ENCODE results near the gene CASP8AP2. TPM values are rescaled to one million over a fixed set of nuclear protein-coding genes. Genes with fewer than 3 reads are reported as not detected.

CASP8AP2 gene
- total and polyA plus RNA-seq, 9 of the 15 experiments (the other 6 are each of a cell fraction or from before 2014, with no cell fraction given), result 10.6 to 30.0 (median 19.1) TPM

GRCh38 chr6:89874438-89874837 lies 44.8 kb downstream of the CASP8AP2 start (continued):
- TF ChIP-seq NBN (IDR thresholded peaks at IDR 0.05; ENCODE audit: low read depth), result no peak
- TF ChIP-seq, protein P1, sequence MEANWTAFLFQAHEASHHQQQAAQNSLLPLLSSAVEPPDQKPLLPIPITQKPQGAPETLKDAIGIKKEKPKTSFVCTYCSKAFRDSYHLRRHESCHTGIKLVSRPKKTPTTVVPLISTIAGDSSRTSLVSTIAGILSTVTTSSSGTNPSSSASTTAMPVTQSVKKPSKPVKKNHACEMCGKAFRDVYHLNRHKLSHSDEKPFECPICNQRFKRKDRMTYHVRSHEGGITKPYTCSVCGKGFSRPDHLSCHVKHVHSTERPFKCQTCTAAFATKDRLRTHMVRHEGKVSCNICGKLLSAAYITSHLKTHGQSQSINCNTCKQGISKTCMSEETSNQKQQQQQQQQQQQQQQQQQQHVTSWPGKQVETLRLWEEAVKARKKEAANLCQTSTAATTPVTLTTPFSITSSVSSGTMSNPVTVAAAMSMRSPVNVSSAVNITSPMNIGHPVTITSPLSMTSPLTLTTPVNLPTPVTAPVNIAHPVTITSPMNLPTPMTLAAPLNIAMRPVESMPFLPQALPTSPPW (CRISPR knock-in tag; IDR thresholded peaks at IDR 0.05), result no peak
- TF ChIP-seq NFXL1 (CRISPR knock-in tag; IDR thresholded peaks at IDR 0.05), result no peak
- no peak for TF ChIP-seq CHD4 (IDR thresholded peaks at IDR 0.05; ENCODE audit: insufficient read depth, insufficient replicate concordance, low read depth, low read length, poor library complexity, severe bottlenecking)
- no peak for TF ChIP-seq RREB1 (CRISPR knock-in tag; IDR thresholded peaks at IDR 0.05)
- TF ChIP-seq EGR1 (conservative IDR thresholded peaks at IDR 0.05), result no peak
- TF ChIP-seq TBL1XR1 (IDR thresholded peaks at IDR 0.05; ENCODE audit: low read length in 2 of 2), result no peak
- TF ChIP-seq HCFC1 (IDR thresholded peaks at IDR 0.05; ENCODE audit: low read depth, low read length), result no peak
- TF ChIP-seq SRSF7 (optimal IDR thresholded peaks at IDR 0.05; ENCODE audit: low read depth, low read length), result no peak
- peak; percentile 39; the same call in 1 of the 2 replicates for TF ChIP-seq SOX6 (IDR thresholded peaks at IDR 0.05)
- no peak for TF ChIP-seq GTF2A2 (tag; IDR thresholded peaks at IDR 0.05)
- TF ChIP-seq, protein P2, sequence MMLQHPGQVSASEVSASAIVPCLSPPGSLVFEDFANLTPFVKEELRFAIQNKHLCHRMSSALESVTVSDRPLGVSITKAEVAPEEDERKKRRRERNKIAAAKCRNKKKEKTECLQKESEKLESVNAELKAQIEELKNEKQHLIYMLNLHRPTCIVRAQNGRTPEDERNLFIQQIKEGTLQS (IDR thresholded peaks at IDR 0.05), result no peak
- TF ChIP-seq, protein P2 (CRISPR knock-in tag; conservative IDR thresholded peaks at IDR 0.05), result no peak
- no peak for TF ChIP-seq ZNF586 (CRISPR knock-in tag; conservative IDR thresholded peaks at IDR 0.05)
- no peak for TF ChIP-seq RBM15 (IDR thresholded peaks at IDR 0.05; ENCODE audit: insufficient read depth, low read length)
- no peak for TF ChIP-seq ZNF12 (CRISPR knock-in tag; IDR thresholded peaks at IDR 0.05)
- no peak for TF ChIP-seq SUPT5H (IDR thresholded peaks at IDR 0.05)
- TF ChIP-seq HBP1 (CRISPR knock-in tag; IDR thresholded peaks at IDR 0.05), result no peak
- TF ChIP-seq ZNF280A (IDR thresholded peaks at IDR 0.05; ENCODE audit: low read depth, partially characterized antibody), result no peak

Data from K562 (cell line).